ENCODE data around the gene DIS3L. TPM values are rescaled to one million over a fixed set of nuclear protein-coding genes. Genes with fewer than 3 reads are reported as not detected.
"Not testable (repeated sequence)": the region's sequence is repeated elsewhere in the genome, so short reads cannot be mapped to it uniquely, and the experiment has no call there.

The DIS3L gene
- total RNA-seq, 1 donor from 2014 or later = 18.6 TPM

GRCh38 chr15:66356359-66357236 lies 63.2 kb downstream of the DIS3L start, which contains the start of gene TIPIN:
TSS of gene TIPIN (minus strand) at chr15:66356685. CDS start at chr15:66352947, 3,738 bp downstream.
- H3K36me3 Mint-ChIP-seq (ENCODE audit: low read depth) = no peaks in the 10 kb centered on the region
- H3K4me3 Mint-ChIP-seq (ENCODE audit: unreplicated experiment) = peak within 1 kb of the TSS; percentile 83
- H3K27ac Mint-ChIP-seq (ENCODE audit: unreplicated experiment) = peak within 1 kb of the TSS; percentile 87
- no peaks in the 10 kb centered on the region for H3K9me3 Mint-ChIP-seq (ENCODE audit: low read depth)
- no peaks in the 10 kb centered on the region for H3K27me3 Mint-ChIP-seq (ENCODE audit: low read depth)
- DNase-seq (ENCODE audit: low spot score) = peak; percentile 95
- peaks cover 14% of the 10 kb centered on the region for H3K4me1 Mint-ChIP-seq (ENCODE audit: low read depth)
- TF ChIP-seq CTCF (IDR thresholded peaks at IDR 0.05) = no peak

- H3K4me1 Mint-ChIP-seq (ENCODE audit: low read depth) = peaks cover 14% of the 10 kb centered on the region
- no peaks in the 10 kb centered on the region for H3K36me3 Mint-ChIP-seq (ENCODE audit: low read depth)
- no peak overlapping the region for H3K4me3 Mint-ChIP-seq (ENCODE audit: unreplicated experiment)
- H3K27me3 Mint-ChIP-seq (ENCODE audit: low read depth) = no peaks in the 10 kb centered on the region
- no peak for TF ChIP-seq CTCF (IDR thresholded peaks at IDR 0.05)
- H3K9me3 Mint-ChIP-seq (ENCODE audit: low read depth) = no peaks in the 10 kb centered on the region
- no peak overlapping the region for H3K27ac Mint-ChIP-seq (ENCODE audit: unreplicated experiment)
- no peak for DNase-seq (ENCODE audit: low spot score)
These were observed 66.4 kb downstream of the DIS3L start for GRCh38 chr15:66359740-66360139.

- H3K4me3 Mint-ChIP-seq (ENCODE audit: unreplicated experiment); H3K27ac Mint-ChIP-seq (ENCODE audit: unreplicated experiment); H3K27me3 Mint-ChIP-seq (ENCODE audit: low read depth); DNase-seq (ENCODE audit: low spot score); H3K36me3 Mint-ChIP-seq (ENCODE audit: low read depth); H3K9me3 Mint-ChIP-seq (ENCODE audit: low read depth); H3K4me1 Mint-ChIP-seq (ENCODE audit: low read depth): not testable (repeated sequence)
These were observed 68.5 kb downstream of the DIS3L start for GRCh38 chr15:66361745-66362460.

- no peak for DNase-seq (ENCODE audit: low spot score)
- Mint-ChIP-seq H3K4me3 (ENCODE audit: unreplicated experiment) (no peak overlapping the region), H3K27ac (ENCODE audit: unreplicated experiment) (no peak overlapping the region)
These were observed 69.4 kb downstream of the DIS3L start for GRCh38 chr15:66362776-66363175.

GRCh38 chr15:66364944-66365528 lies 71.7 kb downstream of the DIS3L start:
- no peaks in the 10 kb centered on the region for H3K27me3 Mint-ChIP-seq (ENCODE audit: low read depth)
- no peak for DNase-seq (ENCODE audit: low spot score)
- no peaks in the 10 kb centered on the region for H3K36me3 Mint-ChIP-seq (ENCODE audit: low read depth)
- no peak overlapping the region for H3K4me3 Mint-ChIP-seq (ENCODE audit: unreplicated experiment)
- peaks cover 6% of the 10 kb centered on the region for H3K4me1 Mint-ChIP-seq (ENCODE audit: low read depth)
- H3K27ac Mint-ChIP-seq (ENCODE audit: unreplicated experiment) = no peak overlapping the region
- TF ChIP-seq CTCF (IDR thresholded peaks at IDR 0.05) = no peak
- H3K9me3 Mint-ChIP-seq (ENCODE audit: low read depth) = no peaks in the 10 kb centered on the region

More at GRCh38 chr15:66362776-66363175, 69.4 kb downstream of the DIS3L start:
- Mint-ChIP-seq H3K36me3 (ENCODE audit: low read depth) (no peaks in the 10 kb centered on the region), H3K4me1 (ENCODE audit: low read depth) (no peaks in the 10 kb centered on the region), H3K27me3 (ENCODE audit: low read depth) (no peaks in the 10 kb centered on the region), H3K9me3 (ENCODE audit: low read depth) (no peaks in the 10 kb centered on the region)
- TF ChIP-seq CTCF (IDR thresholded peaks at IDR 0.05) = no peak
